Measurements from ENCODE around the gene MSN. TPM values are rescaled to one million over a fixed set of nuclear protein-coding genes. Genes with fewer than 3 reads are reported as not detected.
A peak's percentile ranks its signal among the peaks of the same experiment; 100 is the strongest.
"Not testable (repeated sequence)": the region's sequence is repeated elsewhere in the genome, so short reads cannot be mapped to it uniquely, and the experiment has no call there.

Gene MSN
- total RNA-seq, 1 experiment from 2014 or later: 224 TPM

GRCh38 chrX:65758505-65758904, 91.1 kb downstream of the MSN start:
- ChIA-PET POLR2A (no interaction called here), CTCF (interaction anchor here (0.8 to 1.0 kb wide), 2 partner anchors 16 to 54 kb away, joined by 3 read pairs; no protein-coding TSS in a partner anchor)
- Mint-ChIP-seq H3K27me3 (ENCODE audit: insufficient read depth, unreplicated experiment) (no peaks in the 10 kb centered on the region), H3K4me3 (ENCODE audit: unreplicated experiment) (no peak overlapping the region), H3K9me3 (ENCODE audit: unreplicated experiment) (peaks cover 35% of the 10 kb centered on the region), H3K27ac (ENCODE audit: low read depth, unreplicated experiment) (peak overlapping the region; percentile 55), H3K36me3 (ENCODE audit: insufficient read depth, unreplicated experiment) (no peaks in the 10 kb centered on the region), H3K4me1 (ENCODE audit: insufficient read depth, unreplicated experiment) (peaks cover 21% of the 10 kb centered on the region)
- intact Hi-C loops (cut with micrococcal nuclease): no loop called here
- no peak for DNase-seq (ENCODE audit: unreplicated experiment)
- TF ChIP-seq CTCF (IDR thresholded peaks at IDR 0.05; ENCODE audit: unreplicated experiment): no peak
- BruUV-seq (replicated peaks): no TSS peak

- BruUV-seq (replicated peaks); H3K27me3 Mint-ChIP-seq (ENCODE audit: insufficient read depth, unreplicated experiment); DNase-seq (ENCODE audit: unreplicated experiment); H3K4me3 Mint-ChIP-seq (ENCODE audit: unreplicated experiment); POLR2A ChIA-PET; H3K36me3 Mint-ChIP-seq (ENCODE audit: insufficient read depth, unreplicated experiment); intact Hi-C loops (cut with micrococcal nuclease); H3K27ac Mint-ChIP-seq (ENCODE audit: low read depth, unreplicated experiment): not testable (repeated sequence)
- Mint-ChIP-seq H3K4me1 (ENCODE audit: insufficient read depth, unreplicated experiment) (peaks cover 21% of the 10 kb centered on the region), H3K9me3 (ENCODE audit: unreplicated experiment) (peaks cover 30% of the 10 kb centered on the region)
- CTCF ChIA-PET: interaction anchor here (1.0 kb wide), 1 partner anchor 15 kb away, joined by 3 read pairs; no protein-coding TSS in a partner anchor
Observed at GRCh38 chrX:65759525-65759924, 92.1 kb downstream of the MSN start.

- Mint-ChIP-seq H3K27ac (ENCODE audit: low read depth, unreplicated experiment) (no peak overlapping the region), H3K4me1 (ENCODE audit: insufficient read depth, unreplicated experiment) (peaks cover 16% of the 10 kb centered on the region), H3K36me3 (ENCODE audit: insufficient read depth, unreplicated experiment) (no peaks in the 10 kb centered on the region), H3K9me3 (ENCODE audit: unreplicated experiment) (no peaks in the 10 kb centered on the region), H3K4me3 (ENCODE audit: unreplicated experiment) (no peak overlapping the region), H3K27me3 (ENCODE audit: insufficient read depth, unreplicated experiment) (no peaks in the 10 kb centered on the region)
- no peak for TF ChIP-seq CTCF (IDR thresholded peaks at IDR 0.05; ENCODE audit: unreplicated experiment)
- ChIA-PET POLR2A (no interaction called here), CTCF (interaction anchor here (0.6 kb wide), 1 partner anchor 39 kb away, joined by 3 read pairs; no protein-coding TSS in a partner anchor)
- DNase-seq (ENCODE audit: unreplicated experiment): no peak
- intact Hi-C loops (cut with micrococcal nuclease): no loop called here
- BruUV-seq (replicated peaks): no TSS peak
Observed at GRCh38 chrX:65769564-65770292, 102.3 kb downstream of the MSN start.

GRCh38 chrX:65772842-65773241, 105.4 kb downstream of the MSN start:
- Mint-ChIP-seq H3K4me1 (ENCODE audit: insufficient read depth, unreplicated experiment) (peaks cover 16% of the 10 kb centered on the region), H3K9me3 (ENCODE audit: unreplicated experiment) (peaks cover under 1% of the 10 kb centered on the region), H3K4me3 (ENCODE audit: unreplicated experiment) (peak overlapping the region; percentile 72), H3K36me3 (ENCODE audit: insufficient read depth, unreplicated experiment) (peaks cover 5% of the 10 kb centered on the region), H3K27me3 (ENCODE audit: insufficient read depth, unreplicated experiment) (no peaks in the 10 kb centered on the region), H3K27ac (ENCODE audit: low read depth, unreplicated experiment) (peak overlapping the region; percentile 92)
- BruUV-seq (replicated peaks): no TSS peak
- no peak for TF ChIP-seq CTCF (IDR thresholded peaks at IDR 0.05; ENCODE audit: unreplicated experiment)
- CTCF ChIA-PET: interaction anchor here (1.0 kb wide), 1 partner anchor 177 kb away, joined by 3 read pairs; no protein-coding TSS in a partner anchor
- DNase-seq (ENCODE audit: unreplicated experiment): peak; percentile 30
- intact Hi-C loops (cut with micrococcal nuclease): no loop called here
- POLR2A ChIA-PET: interaction anchor here (1.0 kb wide), 1 partner anchor 17 kb away, joined by 5 read pairs; no protein-coding TSS in a partner anchor
